K562 (cell line): ENCODE measurements around the gene NHLH1. TPM values are rescaled to one million over a fixed set of nuclear protein-coding genes. Genes with fewer than 3 reads are reported as not detected.
A peak's percentile ranks its signal among the peaks of the same experiment; 100 is the strongest.

Experiments
- ATAC-seq: fragments of 200-7000 bp; cut with Tn5 transposase; 3 replicates; pipeline ENCODE4 v1.9.1; 2020; ENCODE audit warnings: moderate library complexity
- BruUV-seq: library from RNA; stranded (reverse); fragments of 400-500 nt; replicated peaks from 2 replicates; lab custom pipeline; 2021; lab: Mats Ljungman, UMichigan
- CTCF ChIA-PET: fragments of 300-600 bp; formaldehyde crosslinking; extraction: SDS; loops from one replicate; lab custom pipeline; 2021; ENCODE audit warnings: low intra/inter-chr PET ratio; lab: Yijun Ruan, JAX
- POLR2A ChIA-PET: fragments of 300-600, 350-650 bp; sonication (Branson Sonifier 250); formaldehyde crosslinking; extraction: SDS; loops from one replicate; lab custom pipeline; 2021; ENCODE audit warnings: antibody characterized with exemption, inconsistent platforms; lab: Yijun Ruan, JAX
- DNase-seq, 4 experiments: peaks; one replicate each; pipeline versions ENCODE4 v3.0.0 to v3.0.0-alpha.2; 2011 to 2018; ENCODE audit warnings: low spot score in 3 of 4, mixed read lengths in 3 of 4; ENCODE audit errors: extremely low read depth in 1 of 4
- FAIRE-seq: peaks from 2 replicates; lab custom pipeline; 2011; peaks lifted over from hg19 to GRCh38; lab: Jason Lieb, UNC
- H2AFZ ChIP-seq: 2 replicates; pipeline ENCODE4 v1.6.0; 2011; ENCODE audit warnings: low read depth, low read length, control low read depth, inconsistent platforms
- H3K27ac ChIP-seq: fragments of 200-600 bp; 3 replicates; pipeline ENCODE4 v1.8.0; 2011; ENCODE audit warnings: low read depth, mild to moderate bottlenecking, control low read depth, inconsistent platforms, low read length, moderate library complexity, mixed read lengths; ENCODE audit errors: extremely low read depth
- H3K27me3 ChIP-seq, 2 experiments: fragments of 300-600 bp in 1 of 2; 2 replicates in 1 of 2; 3 replicates in 1 of 2; pipeline versions ENCODE4 v1.6.0 to v1.8.0; 2011; ENCODE audit warnings: inconsistent platforms in 2 of 2, low read length in 2 of 2, mild to moderate bottlenecking in 1 of 2, mixed read lengths in 1 of 2, moderate library complexity in 1 of 2; ENCODE audit not compliant: control insufficient read depth in 2 of 2, insufficient read depth in 2 of 2
- H3K36me3 ChIP-seq: fragments of 300-600 bp; 3 replicates; pipeline ENCODE4 v1.8.0; 2011; ENCODE audit warnings: mild to moderate bottlenecking, low read length, inconsistent platforms; ENCODE audit not compliant: control insufficient read depth, insufficient read depth
- H3K4me1 ChIP-seq, 2 experiments: fragments of 200-600 bp in 1 of 2; replicated peaks in 1 of 2; 2 replicates in 1 of 2; 3 replicates in 1 of 2; pipeline versions ENCODE4 v1.5.1 to v1.8.0; 2011; ENCODE audit warnings: inconsistent platforms in 2 of 2, low read length in 2 of 2, mild to moderate bottlenecking in 1 of 2, mixed read lengths in 1 of 2, moderate library complexity in 1 of 2; ENCODE audit not compliant: control insufficient read depth in 2 of 2, insufficient read depth in 2 of 2
- H3K4me2 ChIP-seq: 2 replicates; pipeline ENCODE4 v1.6.1; 2011; ENCODE audit warnings: low read length, control low read depth, inconsistent platforms, mixed read lengths; ENCODE audit not compliant: insufficient read depth
- H3K4me3 ChIP-seq: fragments of 200-600 bp; sonication (generic), shearing (Covaris generic); 2 replicates; pipeline ENCODE4 v1.5.1; 2016; ENCODE audit warnings: control low read depth, inconsistent platforms
- H3K79me2 ChIP-seq: fragments of 200-600 bp; 3 replicates; pipeline ENCODE4 v1.8.0; 2011; ENCODE audit warnings: low read length, inconsistent platforms; ENCODE audit not compliant: control insufficient read depth, insufficient read depth
- H3K9ac ChIP-seq, 2 experiments: 2 replicates each; pipeline versions ENCODE4 v1.6.0 to v1.6.1; 2011; ENCODE audit warnings: low read depth in 2 of 2, low read length in 2 of 2, control low read depth in 1 of 2, inconsistent platforms in 1 of 2, mild to moderate bottlenecking in 1 of 2, mixed read lengths in 1 of 2; ENCODE audit not compliant: insufficient read depth in 1 of 2
- H3K9me1 ChIP-seq: one replicate; pipeline ENCODE4 v1.6.0; 2011; ENCODE audit warnings: inconsistent platforms, mild to moderate bottlenecking, low read length, moderate library complexity; ENCODE audit not compliant: control insufficient read depth, insufficient read depth
- H3K9me3 ChIP-seq: replicated peaks from 2 replicates; pipeline ENCODE4 v1.5.1; 2011; ENCODE audit warnings: low read depth, low read length, inconsistent platforms; ENCODE audit not compliant: control insufficient read depth, insufficient read depth
- H4K20me1 ChIP-seq: replicated peaks from 2 replicates; pipeline ENCODE4 v1.6.1; 2011; ENCODE audit warnings: low read length, inconsistent platforms, mixed read lengths; ENCODE audit not compliant: control insufficient read depth, insufficient read depth
- DNMT1 ChIP-seq: fragments of 450-650 bp; IDR thresholded peaks from 2 replicates; pipeline ENCODE4 v1.6.1; 2016; ENCODE audit warnings: antibody characterized with exemption, mild to moderate bottlenecking
- E2F6 ChIP-seq, 2 experiments: IDR thresholded peaks; 2 replicates each; pipeline ENCODE4 v1.6.1; 2011; ENCODE audit warnings: borderline replicate concordance in 1 of 2, control low read depth in 1 of 2, low read depth in 1 of 2, low read length in 1 of 2, mild to moderate bottlenecking in 1 of 2, mixed read lengths in 1 of 2, moderate library complexity in 1 of 2; ENCODE audit not compliant: insufficient read depth in 1 of 2, insufficient read length in 1 of 2, poor library complexity in 1 of 2, severe bottlenecking in 1 of 2; ENCODE audit errors: extremely low read depth in 1 of 2
- MYNN ChIP-seq, 2 experiments: sonication (generic); formaldehyde crosslinking in 1 of 2; IDR thresholded peaks; 2 replicates each; pipeline versions ENCODE4 v1.5.0 to v1.6.1; 2016 to 2020; ENCODE audit warnings: antibody characterized with exemption in 1 of 2, missing genetic modification reagents in 1 of 2
- RFX5 ChIP-seq: IDR thresholded peaks from 2 replicates; pipeline ENCODE4 v1.6.1; 2011; ENCODE audit warnings: low read depth, mild to moderate bottlenecking, improper control_type of control experiment, low read length
- TFE3 ChIP-seq: fragments of 450-650 bp; formaldehyde crosslinking; IDR thresholded peaks from 2 replicates; pipeline ENCODE4 v1.4.0; 2020; ENCODE audit warnings: mild to moderate bottlenecking, mixed read lengths
- ZNF324 ChIP-seq: fragments of 250-450 bp; sonication (Bioruptor Pico); IDR thresholded peaks from 2 replicates; pipeline ENCODE4 v1.4.0; 2020; ENCODE audit warnings: mild to moderate bottlenecking
- WGBS: fragments of 100-300 bp; shearing (Covaris generic); methylation state at CpG from one replicate; pipeline ENCODE4 v1.1.6; 2016; ENCODE audit warnings: low coverage, mixed read lengths; ENCODE audit not compliant: insufficient coverage; ENCODE audit errors: missing lambda C conversion rate; 5-methylcytosine and 5-hydroxymethylcytosine counted together
- in situ Hi-C: fragments of 300-500 bp; cut with MboI; formaldehyde crosslinking; loops from 4 replicates; pipeline ENCODE4 v1.15.0; 2018; ENCODE audit warnings: inconsistent platforms, mixed read lengths
- intact Hi-C: fragments of 100-400 bp; cut with micrococcal nuclease; formaldehyde crosslinking; loops from 2 replicates; pipeline ENCODE4 v1.14.2; 2022
- polyA plus RNA-seq, 8 experiments: library from polyadenylated mRNA; depleted of rRNA in 4 of 8; stranded (reverse) in 5 of 8; unstranded in 3 of 8; fragments of >200 nt; fragmentation: Nextera tagmentation in 2 of 8; fragmentation: Illumina TruSeq in 1 of 8; extraction: Ambion mirVana in 2 of 8; extraction: Trizol in 1 of 8; gene quantifications; 2 replicates each; pipeline versions ENCODE4 v1.2.1 to v1.2.3, GENCODE V29; 2011 to 2014; ENCODE audit warnings: inconsistent platforms in 1 of 8, missing spikeins in 1 of 8
- total RNA-seq, 7 experiments: library from RNA; depleted of rRNA in 6 of 7; stranded (reverse); fragments of >200 nt in 6 of 7; fragmentation: Illumina TruSeq in 2 of 7; extraction: Trizol in 2 of 7; gene quantifications; 2 replicates each; pipeline versions ENCODE4 v1.2.1 to v1.2.3, GENCODE V29; 2011 to 2021; ENCODE audit warnings: low replicate concordance in 1 of 7

Gene NHLH1
- total and polyA plus RNA-seq, 9 of the 15 experiments (the other 6 are each of a cell fraction or from before 2014, with no cell fraction given): 0.09 to 1.3 (median 0.35) TPM; not detected in 1

- Histone ChIP-seq H4K20me1 (no peaks in the 10 kb centered on the region; the same call in 1 of the 2 replicates), H3K9me3 (no peaks in the 10 kb centered on the region), H3K27ac (no peak overlapping the region), H3K4me2 (no peak overlapping the region), H3K4me3 (no peak overlapping the region), H3K9me1 (no peaks in the 10 kb centered on the region), H3K9ac (no peak overlapping the region), H3K4me1 (no peaks in the 10 kb centered on the region), H3K79me2 (no peaks in the 10 kb centered on the region), H3K27me3 (no peaks in the 10 kb centered on the region), H3K36me3 (peaks cover 98% of the 10 kb centered on the region), H2AFZ (no peak overlapping the region)
- in situ Hi-C loops (no loop called here), intact Hi-C loops (no loop called here)
- no peak for FAIRE-seq
- WGBS: 85% methylated on average over 8 of the region's 8 CpGs
- ChIA-PET CTCF (no interaction called here), POLR2A (interaction anchor here (0.5 to 5.9 kb wide), 5 partner anchors 11 to 207 kb away, joined by 3 to 37 read pairs (median 16); partner anchors contain the start of gene NHLH1)
- no peak for TF ChIP-seq DNMT1
- TF ChIP-seq TFE3 (CRISPR knock-in tag): peak; percentile 59
- no peak for ATAC-seq
- no peak for DNase-seq
- no TSS peak for BruUV-seq
These were observed 14.3 kb upstream of the NHLH1 start for GRCh38 chr1:160352555-160352954.

GRCh38 chr1:160353223-160353622 is 13.6 kb upstream of the NHLH1 start:
- H3K9ac ChIP-seq: no peak overlapping the region
- CTCF ChIA-PET: interaction anchor here (2.4 kb wide), 1 partner anchor 24 kb away, joined by 12 read pairs; no protein-coding TSS in a partner anchor
- TF ChIP-seq E2F6 (IDR thresholded peaks at IDR 0.05; ENCODE audit: borderline replicate concordance in 1 of 2, extremely low read depth in 1 of 2, insufficient read depth in 1 of 2, insufficient read length in 1 of 2, low read depth in 1 of 2, low read length in 1 of 2, poor library complexity in 1 of 2, severe bottlenecking in 1 of 2): no peak
- TF ChIP-seq ZNF324 (CRISPR knock-in tag): no peak
- TF ChIP-seq RFX5: peak; percentile 84
- TF ChIP-seq MYNN (IDR thresholded peaks at IDR 0.05): no peak
- no peak for TF ChIP-seq MYNN (CRISPR knock-in tag; IDR thresholded peaks at IDR 0.05)
- in situ Hi-C loops: no loop called here
- H3K4me2 ChIP-seq: no peak overlapping the region
- BruUV-seq: no TSS peak
- FAIRE-seq (no peak), DNase-seq (no peak), ATAC-seq (no peak)
- H3K27ac ChIP-seq: no peak overlapping the region; the same call in 2 of the 3 replicates
- H3K4me1 ChIP-seq: no peaks in the 10 kb centered on the region
- WGBS: 85% methylated on average over 2 of the region's 2 CpGs
- peaks cover 98% of the 10 kb centered on the region for H3K36me3 ChIP-seq
- intact Hi-C loops: no loop called here
- H3K27me3 ChIP-seq: no peaks in the 10 kb centered on the region
- POLR2A ChIA-PET: interaction anchor here (0.5 to 5.9 kb wide), 6 partner anchors 9 to 207 kb away, joined by 3 to 37 read pairs (median 6); partner anchors contain the start of gene NHLH1
- H3K9me3 ChIP-seq: no peaks in the 10 kb centered on the region
- no peak overlapping the region for H2AFZ ChIP-seq
- no peak overlapping the region for H3K4me3 ChIP-seq
- H4K20me1 ChIP-seq: no peaks in the 10 kb centered on the region; the same call in 1 of the 2 replicates
- no peaks in the 10 kb centered on the region for H3K9me1 ChIP-seq
- no peaks in the 10 kb centered on the region for H3K79me2 ChIP-seq
